ENCODE measurements around the gene FBXL7.

GRCh38 chr5:15835514-15835913 is 335.5 kb downstream of the FBXL7 start:
- TF ChIP-seq POLR2A (IDR thresholded peaks at IDR 0.05) (no peak), CTCF (IDR thresholded peaks at IDR 0.05 in 8 of 11, conservative IDR thresholded peaks at IDR 0.05 in 3 of 11) (no peak)

Data from spleen (tissue), 7 donors.